Tibial nerve (tissue), 4 donors: Measurements from ENCODE around the gene PLSCR3. TPM values are rescaled to one million over a fixed set of nuclear protein-coding genes. Genes with fewer than 3 reads are reported as not detected.

Source experiments
- DNase-seq, 2 donors: peaks; one replicate each; pipeline ENCODE4 v3.0.0-alpha.2; 2019; ENCODE audit warnings: low spot score in 2 of 2
- H3K27ac ChIP-seq, 4 donors: fragments of 200-600 bp; sonication (generic) in 3 of 4; one replicate each; pipeline ENCODE4 v1.5.1; 2017 to 2019; ENCODE audit warnings: mild to moderate bottlenecking in 1 of 4
- H3K27me3 ChIP-seq, 2 donors: fragments of 200-600 bp; sonication (generic) in 1 of 2; one replicate each; pipeline versions ENCODE4 v1.5.1 to v1.6.0; 2017 to 2019
- H3K36me3 ChIP-seq, 3 donors: fragments of 200-600 bp; sonication (generic); one replicate each; pipeline ENCODE4 v1.5.1; 2018 to 2019
- H3K4me1 ChIP-seq, 4 donors: fragments of 200-600 bp; sonication (generic) in 3 of 4; one replicate each; pipeline ENCODE4 v1.5.1; 2017 to 2019
- H3K4me3 ChIP-seq, 4 donors: fragments of 200-600 bp; sonication (generic) in 3 of 4; one replicate each; pipeline ENCODE4 v1.5.1; 2017 to 2019; ENCODE audit warnings: mild to moderate bottlenecking in 1 of 4, moderate library complexity in 1 of 4
- H3K9me3 ChIP-seq, 4 donors: fragments of 200-600 bp; sonication (generic) in 3 of 4; one replicate each; pipeline ENCODE4 v1.5.1; 2017 to 2019
- EP300 ChIP-seq, 2 donors: sonication (generic); formaldehyde crosslinking; IDR thresholded peaks; one replicate each; pipeline ENCODE4 v1.6.1; 2017; ENCODE audit warnings: antibody characterized with exemption in 2 of 2, mild to moderate bottlenecking in 1 of 2
- POLR2A ChIP-seq, 2 donors: fragments of 450-650 bp; IDR thresholded peaks; one replicate each; pipeline ENCODE4 v1.6.1; 2017; ENCODE audit warnings: antibody characterized with exemption in 2 of 2, mild to moderate bottlenecking in 2 of 2, moderate library complexity in 2 of 2
- whole genome bisulfite sequencing, 2 donors: methylation state at CpG; one replicate each; pipeline ENCODE4 v1.1.5; 2018; 5-methylcytosine and 5-hydroxymethylcytosine counted together
- total RNA-seq, 4 donors: library from RNA; depleted of rRNA; stranded (reverse); fragments of >200 nt; gene quantifications; one replicate each; pipeline ENCODE4 v1.1.0, GENCODE V29; 2016
- TF ChIP-seq, protein P1 (sequence below), 5 experiments: fragments of 200-600 bp in 3 of 5; fragments of 450-650 bp in 2 of 5; sonication (generic) in 3 of 5; IDR thresholded peaks; one replicate each; pipeline ENCODE4 v1.5.1; 2016 to 2019; ENCODE audit warnings: antibody characterized with exemption in 5 of 5, mild to moderate bottlenecking in 3 of 5, moderate library complexity in 2 of 5

Gene PLSCR3
- total RNA-seq, 4 donors from 2014 or later, result 28.7 to 55.5 (median 42.9) TPM

DNA sequence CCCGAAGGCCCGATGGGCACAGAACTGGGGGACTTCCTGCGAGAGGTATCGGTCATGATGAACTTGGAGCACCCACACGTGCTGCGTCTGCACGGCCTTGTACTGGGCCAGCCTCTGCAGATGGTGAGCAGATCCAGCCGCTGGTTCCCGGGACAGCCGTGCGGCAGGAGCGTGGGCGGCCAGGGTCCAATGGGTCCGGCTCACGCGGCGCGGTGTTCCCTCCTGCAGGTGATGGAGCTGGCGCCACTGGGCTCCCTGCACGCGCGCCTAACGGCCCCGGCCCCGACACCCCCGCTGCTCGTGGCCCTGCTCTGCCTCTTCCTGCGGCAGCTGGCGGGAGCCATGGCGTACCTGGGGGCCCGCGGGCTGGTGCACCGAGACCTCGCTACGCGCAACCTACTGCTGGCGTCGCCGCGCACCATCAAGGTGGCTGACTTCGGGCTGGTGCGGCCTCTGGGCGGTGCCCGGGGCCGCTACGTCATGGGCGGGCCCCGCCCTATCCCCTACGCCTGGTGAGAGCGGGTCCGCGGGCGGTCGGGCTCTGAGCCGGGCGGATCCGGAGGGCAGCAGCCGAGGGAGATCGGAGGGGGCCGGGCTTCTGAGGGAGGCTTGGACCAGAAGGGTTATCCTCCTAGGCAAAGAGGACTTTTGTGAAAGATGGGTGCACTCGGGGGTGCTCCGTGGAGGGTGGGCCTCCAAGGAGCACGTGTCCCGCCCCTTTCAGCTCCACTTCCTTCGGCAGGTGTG, 10.4 kb downstream of the PLSCR3 start:
- 10 to 15% methylated on average over 26 to 32 of the region's 65 CpGs for WGBS, 2 donors
- Histone ChIP-seq H3K36me3 (peaks cover 0 to 29% (median 0%) of the 10 kb centered on the region in 3 donors), H3K4me1 (peaks cover 0 to 40% (median 13%) of the 10 kb centered on the region in 4 donors), H3K9me3 (no peaks in the 10 kb centered on the region), H3K4me3 (peak overlapping the region; percentile 48 to 60 (median 52)), H3K27ac (peak overlapping the region; percentile 55 to 86 (median 82)), H3K27me3 (peaks cover 0 to 44% of the 10 kb centered on the region in 2 donors)
- DNase-seq, result no peak
- peak in 1 of 2 donors; percentile 23 for TF ChIP-seq POLR2A (IDR thresholded peaks at IDR 0.05)
- TF ChIP-seq, protein P1, sequence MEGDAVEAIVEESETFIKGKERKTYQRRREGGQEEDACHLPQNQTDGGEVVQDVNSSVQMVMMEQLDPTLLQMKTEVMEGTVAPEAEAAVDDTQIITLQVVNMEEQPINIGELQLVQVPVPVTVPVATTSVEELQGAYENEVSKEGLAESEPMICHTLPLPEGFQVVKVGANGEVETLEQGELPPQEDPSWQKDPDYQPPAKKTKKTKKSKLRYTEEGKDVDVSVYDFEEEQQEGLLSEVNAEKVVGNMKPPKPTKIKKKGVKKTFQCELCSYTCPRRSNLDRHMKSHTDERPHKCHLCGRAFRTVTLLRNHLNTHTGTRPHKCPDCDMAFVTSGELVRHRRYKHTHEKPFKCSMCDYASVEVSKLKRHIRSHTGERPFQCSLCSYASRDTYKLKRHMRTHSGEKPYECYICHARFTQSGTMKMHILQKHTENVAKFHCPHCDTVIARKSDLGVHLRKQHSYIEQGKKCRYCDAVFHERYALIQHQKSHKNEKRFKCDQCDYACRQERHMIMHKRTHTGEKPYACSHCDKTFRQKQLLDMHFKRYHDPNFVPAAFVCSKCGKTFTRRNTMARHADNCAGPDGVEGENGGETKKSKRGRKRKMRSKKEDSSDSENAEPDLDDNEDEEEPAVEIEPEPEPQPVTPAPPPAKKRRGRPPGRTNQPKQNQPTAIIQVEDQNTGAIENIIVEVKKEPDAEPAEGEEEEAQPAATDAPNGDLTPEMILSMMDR (IDR thresholded peaks at IDR 0.05), result no peak
- peak in 1 of 2 donors; percentile 53 for TF ChIP-seq EP300 (IDR thresholded peaks at IDR 0.05)

DNA sequence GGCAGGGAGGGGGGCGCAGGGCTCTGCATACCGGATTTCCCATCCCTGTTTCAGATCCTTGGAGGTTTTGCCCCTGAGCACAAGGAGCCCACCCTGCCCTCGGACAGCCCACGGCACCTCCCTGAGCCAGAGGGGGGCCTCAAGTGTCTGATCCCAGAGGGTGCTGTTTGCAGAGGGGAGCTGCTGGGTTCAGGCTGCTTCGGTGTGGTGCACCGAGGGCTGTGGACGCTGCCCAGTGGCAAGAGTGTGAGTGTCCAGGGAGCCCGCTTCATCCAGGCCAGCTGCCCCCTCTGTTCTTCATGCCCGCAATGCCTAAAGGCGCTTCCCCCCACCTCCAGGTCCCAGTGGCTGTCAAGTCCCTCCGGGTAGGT, 11.0 kb downstream of the PLSCR3 start:
- Histone ChIP-seq H3K4me3 (peak overlapping the region; percentile 48 to 60 (median 52)), H3K27me3 (peaks cover 0 to 47% of the 10 kb centered on the region in 2 donors), H3K4me1 (peaks cover 0 to 40% (median 13%) of the 10 kb centered on the region in 4 donors), H3K36me3 (peaks cover 0 to 23% (median 0%) of the 10 kb centered on the region in 3 donors), H3K9me3 (no peaks in the 10 kb centered on the region), H3K27ac (peak overlapping the region in 3 of 4 donors; percentile 55 to 86 (median 83))
- DNase-seq, result no peak
- 63 to 84% methylated on average over 6 to 10 of the region's 11 CpGs for WGBS, 2 donors
- no peak for TF ChIP-seq POLR2A (IDR thresholded peaks at IDR 0.05)
- TF ChIP-seq, protein P1 (IDR thresholded peaks at IDR 0.05), result no peak
- TF ChIP-seq EP300 (IDR thresholded peaks at IDR 0.05), result no peak

DNA sequence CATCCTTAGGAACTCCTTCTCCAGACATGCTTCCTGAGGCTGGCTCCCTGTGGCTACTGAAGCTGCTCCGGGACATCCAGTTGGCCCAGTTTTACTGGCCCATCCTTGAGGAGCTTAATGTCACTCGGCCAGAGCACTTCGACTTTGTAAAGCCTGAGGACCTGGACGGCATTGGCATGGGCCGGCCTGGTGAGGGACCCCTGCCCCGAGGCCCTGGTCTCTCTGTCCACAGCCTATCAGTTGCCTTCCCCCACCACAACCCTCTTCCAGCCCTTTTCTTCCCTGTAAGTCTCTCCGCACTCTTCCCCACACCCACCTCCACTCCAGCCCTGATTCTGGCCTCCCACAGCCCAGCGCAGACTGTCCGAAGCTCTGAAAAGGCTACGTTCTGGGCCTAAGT, 11.4 kb downstream of the PLSCR3 start:
- no peak for TF ChIP-seq EP300 (IDR thresholded peaks at IDR 0.05)
- no peak for TF ChIP-seq POLR2A (IDR thresholded peaks at IDR 0.05)
- TF ChIP-seq, protein P1 (IDR thresholded peaks at IDR 0.05), result no peak
- 79 to 86% methylated on average over 10 of the region's 10 CpGs for WGBS, 2 donors
- no peak for DNase-seq
- H3K4me1 ChIP-seq, result peaks cover 0 to 40% (median 13%) of the 10 kb centered on the region in 4 donors
- H3K9me3 ChIP-seq, result no peaks in the 10 kb centered on the region
- no peak overlapping the region for H3K4me3 ChIP-seq
- H3K27ac ChIP-seq, result no peak overlapping the region
- peaks cover 0 to 47% of the 10 kb centered on the region in 2 donors for H3K27me3 ChIP-seq
- peaks cover 0 to 19% (median 0%) of the 10 kb centered on the region in 3 donors for H3K36me3 ChIP-seq

DNA sequence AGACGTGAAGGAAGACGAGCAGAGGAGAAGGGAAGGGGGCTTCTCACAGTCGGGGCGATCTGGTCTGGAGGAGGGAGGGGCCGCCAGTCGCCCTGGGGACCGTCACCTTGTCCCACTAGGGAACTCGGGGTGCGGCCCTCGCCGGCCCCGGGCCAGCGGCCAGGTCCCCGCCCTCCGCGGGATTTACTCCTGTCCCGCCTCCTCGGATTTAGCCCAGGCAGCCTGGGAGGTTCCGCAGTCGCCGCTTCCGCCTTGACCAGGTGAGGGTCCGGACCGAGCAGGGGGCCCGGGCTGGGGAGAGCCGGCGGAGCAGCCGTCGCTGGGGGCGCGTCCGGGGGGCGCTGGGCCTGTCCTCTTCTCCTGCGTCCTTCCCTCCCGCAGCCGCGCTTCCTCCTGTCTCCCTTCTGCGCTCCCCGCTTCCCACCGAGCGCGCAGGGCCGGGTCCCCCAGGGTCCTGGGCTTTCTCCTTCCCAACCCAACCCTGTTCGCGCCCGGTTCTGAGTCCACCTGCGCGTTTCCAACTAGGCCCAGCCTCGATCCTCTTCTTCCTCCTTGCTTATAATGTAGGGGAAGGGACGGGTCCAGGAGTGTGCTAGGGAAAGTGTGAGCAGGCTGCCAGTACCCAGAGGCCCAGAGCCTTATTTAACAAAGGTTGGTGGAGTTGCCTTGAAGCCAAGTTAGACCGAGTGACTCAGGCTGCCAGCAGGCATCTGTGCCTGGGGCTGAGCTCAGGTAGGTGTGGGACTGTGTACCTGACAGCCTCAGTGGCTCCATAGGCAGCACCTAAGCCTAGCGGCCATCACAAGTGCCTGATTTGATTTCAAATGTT, 13.3 kb downstream of the PLSCR3 start, which contains the start of gene TNK1:
Gene TNK1, plus strand, starts transcription at position 235 of the 829 bp plus-strand sequence. CDS start 1,838 bp downstream, outside the sequence.
- Histone ChIP-seq H3K9me3 (no peaks in the 10 kb centered on the region), H3K27me3 (peaks cover 0 to 47% of the 10 kb centered on the region in 2 donors), H3K4me1 (peaks cover 0 to 40% (median 13%) of the 10 kb centered on the region in 4 donors), H3K4me3 (peak within 1 kb of the TSS; percentile 20 to 61 (median 40)), H3K36me3 (peaks cover 0 to under 1% (median 0%) of the 10 kb centered on the region in 3 donors), H3K27ac (peak within 1 kb of the TSS in 3 of 4 donors; percentile 45 to 79 (median 78))
- no peak for TF ChIP-seq POLR2A (IDR thresholded peaks at IDR 0.05)
- TF ChIP-seq EP300 (IDR thresholded peaks at IDR 0.05), result peak in 1 of 2 donors; percentile 50
- TF ChIP-seq, protein P1 (IDR thresholded peaks at IDR 0.05), result no peak
- no peak for DNase-seq
- 5 to 6% methylated on average over 36 to 46 of the region's 52 CpGs for WGBS, 2 donors
